Transverse colon (tissue), 3 donors: Measurements from ENCODE around the gene ZNF341.

Experiments
- POLR2A ChIP-seq: fragments of 450-650 bp; IDR thresholded peaks from one replicate; pipeline ENCODE4 v1.6.1; 2016; ENCODE audit warnings: antibody characterized with exemption, mild to moderate bottlenecking, moderate library complexity
- TF ChIP-seq, protein P1 (sequence below), 5 experiments: fragments of 200-600 bp in 3 of 5; fragments of 450-650 bp in 2 of 5; sonication (generic) in 3 of 5; IDR thresholded peaks; 1 replicate in 2 of 5; 2 replicates in 3 of 5; pipeline ENCODE4 v1.5.1; 2016 to 2017; ENCODE audit warnings: antibody characterized with exemption in 5 of 5, inconsistent platforms in 3 of 5, mild to moderate bottlenecking in 2 of 5, moderate library complexity in 1 of 5

DNA sequence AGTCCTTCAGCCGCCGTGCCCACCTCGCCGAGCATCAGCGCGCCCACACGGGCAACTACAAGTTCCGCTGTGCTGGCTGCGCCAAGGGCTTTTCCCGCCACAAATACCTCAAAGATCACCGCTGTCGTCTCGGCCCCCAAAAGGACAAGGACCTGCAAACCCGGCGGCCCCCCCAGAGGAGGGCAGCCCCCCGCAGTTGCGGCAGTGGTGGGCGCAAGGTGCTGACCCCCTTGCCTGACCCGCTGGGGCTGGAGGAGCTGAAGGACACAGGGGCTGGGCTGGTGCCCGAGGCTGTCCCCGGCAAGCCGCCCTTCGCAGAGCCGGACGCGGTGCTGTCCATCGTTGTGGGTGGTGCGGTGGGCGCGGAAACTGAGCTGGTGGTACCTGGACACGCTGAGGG, 59.2 kb downstream of the ZNF341 start:
- TF ChIP-seq POLR2A: no peak
- TF ChIP-seq, protein P1, sequence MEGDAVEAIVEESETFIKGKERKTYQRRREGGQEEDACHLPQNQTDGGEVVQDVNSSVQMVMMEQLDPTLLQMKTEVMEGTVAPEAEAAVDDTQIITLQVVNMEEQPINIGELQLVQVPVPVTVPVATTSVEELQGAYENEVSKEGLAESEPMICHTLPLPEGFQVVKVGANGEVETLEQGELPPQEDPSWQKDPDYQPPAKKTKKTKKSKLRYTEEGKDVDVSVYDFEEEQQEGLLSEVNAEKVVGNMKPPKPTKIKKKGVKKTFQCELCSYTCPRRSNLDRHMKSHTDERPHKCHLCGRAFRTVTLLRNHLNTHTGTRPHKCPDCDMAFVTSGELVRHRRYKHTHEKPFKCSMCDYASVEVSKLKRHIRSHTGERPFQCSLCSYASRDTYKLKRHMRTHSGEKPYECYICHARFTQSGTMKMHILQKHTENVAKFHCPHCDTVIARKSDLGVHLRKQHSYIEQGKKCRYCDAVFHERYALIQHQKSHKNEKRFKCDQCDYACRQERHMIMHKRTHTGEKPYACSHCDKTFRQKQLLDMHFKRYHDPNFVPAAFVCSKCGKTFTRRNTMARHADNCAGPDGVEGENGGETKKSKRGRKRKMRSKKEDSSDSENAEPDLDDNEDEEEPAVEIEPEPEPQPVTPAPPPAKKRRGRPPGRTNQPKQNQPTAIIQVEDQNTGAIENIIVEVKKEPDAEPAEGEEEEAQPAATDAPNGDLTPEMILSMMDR (IDR thresholded peaks at IDR 0.05): no peak
